SK-N-SH (cell line): ENCODE data around the gene SIN3A. TPM values are rescaled to one million over a fixed set of nuclear protein-coding genes. Genes with fewer than 3 reads are reported as not detected.

Experiments
- CTCF ChIA-PET: fragments of 300-600, 350-600 bp; formaldehyde crosslinking; extraction: SDS; loops from one replicate; lab custom pipeline; 2021; lab: Yijun Ruan, JAX
- POLR2A ChIA-PET: fragments of 350-600 bp; sonication (Branson Sonifier 250); formaldehyde crosslinking; extraction: SDS; loops from one replicate; lab custom pipeline; 2020; ENCODE audit warnings: antibody characterized with exemption, inconsistent platforms; lab: Yijun Ruan, JAX
- DNase-seq: peaks from one replicate; pipeline ENCODE4 v3.0.0; 2012
- H2AFZ ChIP-seq: fragments of 200-600 bp; sonication (generic); 2 replicates; pipeline ENCODE4 v1.8.1; 2016; ENCODE audit warnings: antibody characterized with exemption, mild to moderate bottlenecking, low read depth
- H3F3A ChIP-seq: fragments of 200-600 bp; sonication (generic); replicated peaks from 2 replicates; pipeline ENCODE3; 2016; ENCODE audit warnings: antibody characterized with exemption, mild to moderate bottlenecking; ENCODE audit not compliant: insufficient read depth
- H3K27ac ChIP-seq, 2 experiments: fragments of 200-500 bp in 1 of 2; fragments of 200-600 bp in 1 of 2; sonication (Bioruptor generic) in 1 of 2; sonication (generic), shearing (Covaris generic) in 1 of 2; 2 replicates each; pipeline versions ENCODE4 v1.5.1 to v1.6.1; 2014 to 2016; ENCODE audit warnings: low read depth in 2 of 2, inconsistent platforms in 1 of 2, low read length in 1 of 2, mild to moderate bottlenecking in 1 of 2, mixed read lengths in 1 of 2
- H3K27me3 ChIP-seq: fragments of 200-600 bp; sonication (generic), shearing (Covaris generic); 2 replicates; pipeline ENCODE4 v1.6.1; 2016; ENCODE audit warnings: mixed run types; ENCODE audit not compliant: insufficient read depth
- H3K36me3 ChIP-seq, 2 experiments: fragments of 200-500 bp in 1 of 2; fragments of 200-600 bp in 1 of 2; sonication (Bioruptor generic) in 1 of 2; sonication (generic) in 1 of 2; replicated peaks in 1 of 2; 2 replicates each; pipeline versions ENCODE3 to v1.5.1; 2014 to 2016; ENCODE audit warnings: low read length in 1 of 2, mild to moderate bottlenecking in 1 of 2; ENCODE audit not compliant: insufficient read depth in 2 of 2, control insufficient read depth in 1 of 2
- H3K4me1 ChIP-seq, 2 experiments: fragments of 200-500 bp in 1 of 2; fragments of 200-600 bp in 1 of 2; sonication (Bioruptor generic) in 1 of 2; sonication (generic), shearing (Covaris generic) in 1 of 2; 2 replicates each; pipeline versions ENCODE4 v1.5.1 to v1.6.1; 2014 to 2016; ENCODE audit warnings: low read depth in 1 of 2, low read length in 1 of 2, mixed run types in 1 of 2; ENCODE audit not compliant: insufficient read depth in 2 of 2, control insufficient read depth in 1 of 2
- H3K4me2 ChIP-seq: fragments of 200-600 bp; sonication (generic), shearing (Covaris generic); 2 replicates; pipeline ENCODE4 v1.6.1; 2017; ENCODE audit warnings: mixed run types
- H3K4me3 ChIP-seq, 2 experiments: fragments of 200-500 bp in 1 of 2; fragments of 200-600 bp in 1 of 2; sonication (Bioruptor generic) in 1 of 2; sonication (generic), shearing (Covaris generic) in 1 of 2; 2 replicates each; pipeline versions ENCODE4 v1.5.1 to v1.8.1; 2014 to 2016; ENCODE audit warnings: low read depth in 2 of 2, inconsistent platforms in 1 of 2, low read length in 1 of 2, mild to moderate bottlenecking in 1 of 2, mixed read lengths in 1 of 2, moderate library complexity in 1 of 2
- H3K79me2 ChIP-seq: fragments of 200-600 bp; sonication (generic); 2 replicates; pipeline ENCODE4 v1.8.1; 2017; ENCODE audit warnings: mild to moderate bottlenecking; ENCODE audit not compliant: insufficient read depth
- H3K9ac ChIP-seq: fragments of 200-600 bp; sonication (generic); 2 replicates; pipeline ENCODE4 v1.6.1; 2017; ENCODE audit warnings: mixed run types
- H3K9me2 ChIP-seq: fragments of 200-600 bp; sonication (generic); 2 replicates; pipeline ENCODE4 v1.6.1; 2017; ENCODE audit warnings: mixed run types
- H3K9me3 ChIP-seq: fragments of 200-600 bp; sonication (generic); 2 replicates; pipeline ENCODE4 v1.6.1; 2017; ENCODE audit warnings: mixed run types, mild to moderate bottlenecking, moderate library complexity
- H4K20me1 ChIP-seq: fragments of 200-600 bp; sonication (generic); 2 replicates; pipeline ENCODE4 v1.6.1; 2017; ENCODE audit warnings: mild to moderate bottlenecking, mixed run types; ENCODE audit not compliant: insufficient read depth
- CHD2 ChIP-seq: fragments of 150-350 bp; IDR thresholded peaks from 2 replicates; pipeline ENCODE4 v1.6.1; 2018; ENCODE audit warnings: low read length; ENCODE audit not compliant: partially characterized antibody
- ELF1 ChIP-seq: IDR thresholded peaks from 2 replicates; pipeline ENCODE4 v1.4.0; 2012
- EZH2phosphoT487 ChIP-seq: fragments of 200-600 bp; sonication (generic); IDR thresholded peaks from 2 replicates; pipeline ENCODE4 v1.6.1; 2017; ENCODE audit warnings: low read depth, mixed run types, mild to moderate bottlenecking, antibody characterized with exemption, moderate library complexity, borderline replicate concordance
- FOSL2 ChIP-seq: IDR thresholded peaks from 2 replicates; pipeline ENCODE4 v1.4.0; 2012; ENCODE audit warnings: low read depth, mild to moderate bottlenecking, moderate library complexity, borderline replicate concordance
- GATA2 ChIP-seq: sonication (generic); formaldehyde crosslinking; IDR thresholded peaks from 2 replicates; pipeline ENCODE4 v1.5.0; 2020; ENCODE audit warnings: mild to moderate bottlenecking, missing genetic modification reagents
- IRF3 ChIP-seq: fragments of 150-350 bp; IDR thresholded peaks from 2 replicates; pipeline ENCODE4 v1.6.1; 2016; ENCODE audit warnings: mild to moderate bottlenecking, low read depth, low read length
- MXI1 ChIP-seq: IDR thresholded peaks from 2 replicates; pipeline ENCODE4 v1.6.1; 2012; ENCODE audit warnings: mild to moderate bottlenecking, low read depth, low read length, improper control_type of control experiment
- NRF1 ChIP-seq: IDR thresholded peaks from 2 replicates; pipeline ENCODE4 v1.6.1; 2012; ENCODE audit warnings: low read depth, mild to moderate bottlenecking, low read length
- POLR2AphosphoS5 ChIP-seq: IDR thresholded peaks from 2 replicates; pipeline ENCODE4 v1.6.1; 2012; ENCODE audit warnings: low read depth, low read length
- RCOR1 ChIP-seq: fragments of 150-350 bp; IDR thresholded peaks from 2 replicates; pipeline ENCODE4 v1.6.1; 2017; ENCODE audit warnings: antibody characterized with exemption, low read length
- SIN3A ChIP-seq: IDR thresholded peaks from 2 replicates; pipeline ENCODE4 v1.6.1; 2012; ENCODE audit warnings: low read depth, mild to moderate bottlenecking, low read length, moderate library complexity, borderline replicate concordance
- TCF12 ChIP-seq: IDR thresholded peaks from 2 replicates; pipeline ENCODE4 v1.4.0; 2012
- TEAD4 ChIP-seq: IDR thresholded peaks from 2 replicates; pipeline ENCODE4 v1.4.0; 2012; ENCODE audit warnings: mild to moderate bottlenecking, borderline replicate concordance; ENCODE audit not compliant: insufficient read depth
- ZBTB33 ChIP-seq: IDR thresholded peaks from 2 replicates; pipeline ENCODE4 v1.4.0; 2012; ENCODE audit warnings: low read depth, borderline replicate concordance
- WGBS: methylation state at CpG from one replicate; pipeline ENCODE4 v1.1.6; 2017; ENCODE audit warnings: low lambda C conversion rate; 5-methylcytosine and 5-hydroxymethylcytosine counted together
- polyA plus RNA-seq, 3 experiments: library from polyadenylated mRNA; depleted of rRNA; stranded (reverse); fragments of >200 nt; gene quantifications; 2 replicates each; pipeline ENCODE4 v1.2.3, GENCODE V29; 2012
- TF ChIP-seq, protein P1 (sequence below): IDR thresholded peaks from 2 replicates; pipeline ENCODE4 v1.4.0; 2012; ENCODE audit warnings: low read depth, borderline replicate concordance
- TF ChIP-seq, protein P2 (sequence below): fragments of 150-350 bp; IDR thresholded peaks from 2 replicates; pipeline ENCODE4 v1.6.1; 2017; ENCODE audit warnings: antibody characterized with exemption, low read length, low read depth, borderline replicate concordance
- TF ChIP-seq, protein P3 (sequence below): IDR thresholded peaks from 2 replicates; pipeline ENCODE4; 2012

Gene SIN3A
- polyA plus RNA-seq, 1 of the 3 experiments (the other 2 are of a cell fraction) = 32.2 TPM

- TF ChIP-seq ZBTB33 (no peak), ELF1 (no peak), MXI1 (no peak), CHD2 (no peak), TCF12 (no peak), NRF1 (no peak), IRF3 (no peak), SIN3A (no peak), GATA2 (CRISPR knock-in tag) (no peak), EZH2phosphoT487 (no peak), RCOR1 (no peak), POLR2AphosphoS5 (no peak), TEAD4 (no peak), FOSL2 (no peak)
- TF ChIP-seq, protein P1, sequence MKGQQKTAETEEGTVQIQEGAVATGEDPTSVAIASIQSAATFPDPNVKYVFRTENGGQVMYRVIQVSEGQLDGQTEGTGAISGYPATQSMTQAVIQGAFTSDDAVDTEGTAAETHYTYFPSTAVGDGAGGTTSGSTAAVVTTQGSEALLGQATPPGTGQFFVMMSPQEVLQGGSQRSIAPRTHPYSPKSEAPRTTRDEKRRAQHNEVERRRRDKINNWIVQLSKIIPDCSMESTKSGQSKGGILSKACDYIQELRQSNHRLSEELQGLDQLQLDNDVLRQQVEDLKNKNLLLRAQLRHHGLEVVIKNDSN = no peak
- TF ChIP-seq, protein P2, sequence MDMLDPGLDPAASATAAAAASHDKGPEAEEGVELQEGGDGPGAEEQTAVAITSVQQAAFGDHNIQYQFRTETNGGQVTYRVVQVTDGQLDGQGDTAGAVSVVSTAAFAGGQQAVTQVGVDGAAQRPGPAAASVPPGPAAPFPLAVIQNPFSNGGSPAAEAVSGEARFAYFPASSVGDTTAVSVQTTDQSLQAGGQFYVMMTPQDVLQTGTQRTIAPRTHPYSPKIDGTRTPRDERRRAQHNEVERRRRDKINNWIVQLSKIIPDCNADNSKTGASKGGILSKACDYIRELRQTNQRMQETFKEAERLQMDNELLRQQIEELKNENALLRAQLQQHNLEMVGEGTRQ = no peak
- TF ChIP-seq, protein P3, sequence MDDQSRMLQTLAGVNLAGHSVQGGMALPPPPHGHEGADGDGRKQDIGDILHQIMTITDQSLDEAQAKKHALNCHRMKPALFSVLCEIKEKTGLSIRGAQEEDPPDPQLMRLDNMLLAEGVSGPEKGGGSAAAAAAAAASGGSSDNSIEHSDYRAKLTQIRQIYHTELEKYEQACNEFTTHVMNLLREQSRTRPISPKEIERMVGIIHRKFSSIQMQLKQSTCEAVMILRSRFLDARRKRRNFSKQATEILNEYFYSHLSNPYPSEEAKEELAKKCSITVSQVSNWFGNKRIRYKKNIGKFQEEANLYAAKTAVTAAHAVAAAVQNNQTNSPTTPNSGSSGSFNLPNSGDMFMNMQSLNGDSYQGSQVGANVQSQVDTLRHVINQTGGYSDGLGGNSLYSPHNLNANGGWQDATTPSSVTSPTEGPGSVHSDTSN = no peak
- H3K9ac ChIP-seq = no peak overlapping the region
- DNase-seq = no peak
- no peak overlapping the region for H2AFZ ChIP-seq
- WGBS = 80% methylated on average over 4 of the region's 4 CpGs
- POLR2A ChIA-PET = no interaction called here
- H3K4me3 ChIP-seq = no peak overlapping the region
- peaks cover 7% of the 10 kb centered on the region for H3F3A ChIP-seq
- H3K36me3 ChIP-seq = peaks cover 53 to 91% of the 10 kb centered on the region in 2 experiments
- no peaks in the 10 kb centered on the region for H4K20me1 ChIP-seq
- no peak overlapping the region for H3K27ac ChIP-seq
- no peaks in the 10 kb centered on the region for H3K9me2 ChIP-seq
- H3K4me1 ChIP-seq = no peaks in the 10 kb centered on the region
- CTCF ChIA-PET = interaction anchor here (1.5 to 2.2 kb wide), 3 partner anchors 10 to 16 kb away, joined by 3 to 9 read pairs (median 4); partner anchors contain the start of gene MAN2C1
- no peaks in the 10 kb centered on the region for H3K27me3 ChIP-seq
- H3K4me2 ChIP-seq = no peak overlapping the region
- peaks cover 6% of the 10 kb centered on the region; the same call in 1 of the 2 replicates for H3K79me2 ChIP-seq
- H3K9me3 ChIP-seq = no peaks in the 10 kb centered on the region
Measured at GRCh38 chr15:75380773-75381172, 70.7 kb downstream of the SIN3A start.
